Measurements from ENCODE around the gene FXN.
"Not testable (repeated sequence)": the region's sequence is repeated elsewhere in the genome, so short reads cannot be mapped to it uniquely, and the experiment has no call there.

Gene FXN

DNA sequence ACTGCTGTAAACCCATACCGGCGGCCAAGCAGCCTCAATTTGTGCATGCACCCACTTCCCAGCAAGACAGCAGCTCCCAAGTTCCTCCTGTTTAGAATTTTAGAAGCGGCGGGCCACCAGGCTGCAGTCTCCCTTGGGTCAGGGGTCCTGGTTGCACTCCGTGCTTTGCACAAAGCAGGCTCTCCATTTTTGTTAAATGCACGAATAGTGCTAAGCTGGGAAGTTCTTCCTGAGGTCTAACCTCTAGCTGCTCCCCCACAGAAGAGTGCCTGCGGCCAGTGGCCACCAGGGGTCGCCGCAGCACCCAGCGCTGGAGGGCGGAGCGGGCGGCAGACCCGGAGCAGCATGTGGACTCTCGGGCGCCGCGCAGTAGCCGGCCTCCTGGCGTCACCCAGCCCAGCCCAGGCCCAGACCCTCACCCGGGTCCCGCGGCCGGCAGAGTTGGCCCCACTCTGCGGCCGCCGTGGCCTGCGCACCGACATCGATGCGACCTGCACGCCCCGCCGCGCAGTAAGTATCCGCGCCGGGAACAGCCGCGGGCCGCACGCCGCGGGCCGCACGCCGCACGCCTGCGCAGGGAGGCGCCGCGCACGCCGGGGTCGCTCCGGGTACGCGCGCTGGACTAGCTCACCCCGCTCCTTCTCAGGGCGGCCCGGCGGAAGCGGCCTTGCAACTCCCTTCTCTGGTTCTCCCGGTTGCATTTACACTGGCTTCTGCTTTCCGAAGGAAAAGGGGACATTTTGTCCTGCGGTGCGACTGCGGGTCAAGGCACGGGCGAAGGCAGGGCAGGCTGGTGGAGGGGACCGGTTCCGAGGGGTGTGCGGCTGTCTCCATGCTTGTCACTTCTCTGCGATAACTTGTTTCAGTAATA is at the start of gene FXN:
TSS of gene FXN (plus strand) at position 315 of the 871 bp plus-strand sequence. CDS start at position 346, 31 bp downstream.
- DNase-seq, result peak; percentile 82

DNA sequence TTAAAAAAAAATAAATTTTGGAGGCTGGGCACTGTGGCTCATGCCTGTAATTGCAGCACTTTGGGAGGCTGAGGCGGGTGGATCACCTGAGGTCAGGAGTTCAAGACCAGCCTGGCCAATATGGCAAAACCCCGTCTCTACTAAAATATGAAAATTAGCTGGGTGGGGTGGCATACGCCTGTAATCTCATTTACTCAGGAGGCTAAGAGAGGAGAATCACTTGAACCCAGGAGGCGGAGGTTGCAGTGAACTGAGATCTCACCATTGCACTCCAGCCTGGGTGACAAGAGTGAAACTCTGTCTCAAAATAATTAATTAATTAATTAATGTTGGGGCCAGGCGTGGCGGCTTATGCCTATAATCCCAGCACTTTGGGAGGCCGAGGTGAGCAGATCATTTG is 48.6 kb upstream of the FXN start:
- not testable (repeated sequence) for DNase-seq

DNA sequence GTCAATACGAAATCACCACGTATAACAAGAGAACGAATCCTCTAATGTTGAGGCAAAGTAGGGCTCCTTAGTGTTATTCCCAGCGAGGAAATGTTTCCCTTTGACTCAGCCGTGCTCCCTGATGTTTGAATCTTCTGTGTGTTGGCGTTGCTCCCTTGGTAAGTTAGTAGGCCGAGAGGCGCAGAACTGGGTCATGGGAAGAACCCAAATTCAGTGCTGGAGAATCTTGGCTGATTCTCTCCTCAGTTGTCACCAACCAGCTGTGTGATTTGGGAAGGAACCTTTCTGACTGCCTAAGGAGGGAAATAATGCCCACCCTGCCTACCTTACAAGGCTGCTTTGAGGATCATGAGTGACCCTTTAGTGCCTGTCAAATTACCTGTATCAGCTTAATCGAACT is 44.1 kb upstream of the FXN start:
- DNase-seq, result no peak

DNA sequence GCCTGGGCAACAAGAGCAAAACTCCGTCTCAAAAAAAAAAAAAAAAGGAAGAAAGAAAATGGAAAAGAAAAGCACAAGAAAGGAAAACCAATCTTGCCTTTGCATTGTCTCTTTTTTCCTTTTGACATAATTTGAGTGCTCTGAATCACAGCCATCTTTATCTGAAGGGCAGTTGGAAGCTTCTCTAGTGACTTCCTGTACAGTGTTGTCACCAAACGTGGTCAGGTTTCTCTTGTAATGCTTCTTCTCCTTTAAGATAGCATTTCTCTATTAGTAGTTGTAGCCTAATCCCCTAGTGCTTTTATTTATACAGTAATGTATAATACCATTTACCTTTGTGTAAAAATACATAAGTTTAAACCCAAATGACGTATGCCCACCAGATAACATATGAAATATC is 39.8 kb upstream of the FXN start:
- DNase-seq, result no peak

DNA sequence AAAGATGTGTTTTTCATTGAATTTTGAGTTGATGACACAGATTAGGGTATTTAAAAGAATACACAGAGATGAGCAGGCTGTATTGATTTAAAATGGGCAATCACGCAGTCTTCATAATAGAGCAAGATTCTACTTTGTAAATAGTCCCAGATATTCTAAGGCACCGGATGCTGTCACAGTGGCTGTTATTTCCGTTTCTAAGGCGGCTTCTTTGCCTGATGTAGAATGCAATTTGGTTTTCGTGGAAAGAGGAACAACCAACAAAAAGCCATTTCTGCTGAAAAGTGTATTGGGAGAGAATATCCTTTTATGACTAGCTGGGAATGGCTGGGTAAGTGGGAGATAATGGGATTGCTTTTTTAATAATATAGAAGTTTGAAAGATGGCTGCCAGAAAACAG is 39.1 kb upstream of the FXN start:
- DNase-seq, result no peak

DNA sequence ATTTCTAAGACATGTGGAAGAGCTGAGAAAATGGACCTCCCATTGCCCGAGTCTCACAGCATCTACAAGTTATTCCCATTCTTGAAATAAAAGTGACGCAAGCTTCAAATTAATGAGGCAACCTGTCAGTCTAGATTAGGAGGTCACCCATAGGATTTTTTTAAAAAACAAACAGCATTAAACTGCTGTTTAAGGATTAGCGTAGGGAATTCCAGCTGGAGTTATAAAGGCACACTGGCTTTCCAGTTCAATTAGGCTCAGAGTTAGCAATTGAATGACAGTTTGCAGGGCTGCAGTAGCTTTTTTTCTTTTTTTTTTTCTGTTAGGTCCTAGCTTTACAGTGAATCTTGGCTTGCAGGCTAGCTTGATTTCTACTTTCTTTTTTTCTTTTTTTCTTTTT is 37.9 kb upstream of the FXN start:
- no peak for DNase-seq

DNA sequence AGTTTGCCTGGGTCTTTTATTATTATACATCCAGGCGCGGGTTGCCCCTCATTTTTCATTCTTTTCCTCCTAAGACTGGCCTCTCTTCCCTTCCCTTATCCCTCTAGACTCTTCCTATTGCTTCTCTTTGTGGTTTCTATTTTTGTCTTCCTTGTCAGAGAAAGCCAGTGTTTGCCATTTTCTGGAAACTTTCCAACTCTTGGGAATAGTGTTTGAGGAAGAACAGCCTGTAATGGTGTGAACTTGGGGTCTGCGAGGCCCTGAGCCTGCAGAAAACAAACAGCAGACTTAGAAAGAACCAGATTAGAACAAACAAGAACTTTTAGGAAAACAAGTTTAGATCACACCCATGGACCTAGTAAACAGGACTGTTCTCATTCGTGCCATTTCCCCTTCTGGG is 37.2 kb upstream of the FXN start:
- DNase-seq, result no peak

DNA sequence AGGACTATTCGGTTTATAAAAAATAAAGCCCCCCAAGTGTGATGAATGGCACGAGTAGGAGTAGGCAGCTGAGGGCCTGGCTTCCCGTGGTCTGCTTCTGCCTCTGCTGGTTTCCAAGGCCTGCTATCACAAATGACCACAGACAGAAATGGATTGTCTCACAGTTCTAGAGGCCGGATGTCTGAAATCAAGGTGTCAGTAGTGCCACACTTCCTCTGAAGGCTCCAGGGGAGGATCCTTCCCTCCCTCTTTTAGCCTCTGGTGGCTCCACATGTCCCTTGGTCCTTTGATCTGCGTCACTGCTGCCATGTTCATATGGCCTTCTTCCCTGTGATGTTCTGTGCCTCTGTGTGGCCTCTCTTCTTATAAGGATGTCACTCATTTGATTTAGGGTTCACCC is 36.7 kb upstream of the FXN start:
- DNase-seq, result no peak

DNA sequence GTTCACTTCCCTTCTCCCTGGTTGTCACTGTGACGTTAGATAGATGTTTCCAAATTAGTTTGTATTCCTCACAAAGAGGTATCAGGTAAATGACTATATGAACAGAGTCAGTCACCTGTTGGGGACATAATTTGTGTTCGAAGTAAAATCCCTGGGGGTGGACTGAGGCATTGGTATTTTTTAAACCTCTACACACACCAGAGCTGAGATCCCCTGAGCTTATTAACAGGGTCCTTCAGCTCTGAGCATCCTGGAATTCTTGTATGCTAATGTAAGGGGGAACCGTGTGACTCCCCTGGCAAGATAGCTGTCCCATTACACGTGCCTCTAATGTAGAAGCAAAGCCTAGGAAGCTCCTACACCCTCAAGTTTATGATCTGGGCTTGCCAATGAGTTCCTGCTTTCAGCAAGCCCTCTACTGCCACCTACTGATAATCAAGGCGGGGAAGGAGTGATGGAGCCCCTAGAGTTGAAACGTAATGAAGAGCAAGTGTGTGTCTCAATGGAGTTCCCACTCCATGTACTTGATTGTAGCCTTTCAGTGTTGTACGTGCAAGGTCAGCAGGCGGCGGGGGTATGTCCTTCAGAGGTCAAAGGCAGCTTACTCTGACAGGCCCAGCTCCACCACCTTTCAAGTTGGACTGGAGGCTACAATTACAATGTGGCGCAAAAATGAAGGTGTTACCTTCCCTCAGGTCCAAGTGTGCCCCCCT is 36.0 kb upstream of the FXN start:
- DNase-seq, result peak; percentile 77

DNA sequence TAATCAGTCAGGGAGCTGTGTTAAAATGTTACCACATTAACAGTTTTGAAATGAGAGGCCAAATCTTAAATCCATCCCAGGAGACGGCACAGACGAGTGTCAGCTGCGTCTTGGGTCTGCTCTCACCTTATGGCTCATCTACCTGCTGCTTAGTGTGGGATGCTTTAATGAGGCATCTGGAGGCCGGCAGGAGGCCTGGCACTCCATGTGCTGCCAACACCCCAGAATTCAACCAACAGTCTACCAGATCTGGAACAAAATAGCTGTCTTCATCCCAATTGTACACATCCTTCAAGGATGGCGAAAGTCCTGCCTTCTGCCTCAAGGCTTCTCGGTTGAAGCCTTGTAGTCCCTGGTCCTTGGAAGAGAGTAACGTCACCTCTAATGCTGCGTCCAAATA is 33.6 kb upstream of the FXN start:
- no peak for DNase-seq

DNA sequence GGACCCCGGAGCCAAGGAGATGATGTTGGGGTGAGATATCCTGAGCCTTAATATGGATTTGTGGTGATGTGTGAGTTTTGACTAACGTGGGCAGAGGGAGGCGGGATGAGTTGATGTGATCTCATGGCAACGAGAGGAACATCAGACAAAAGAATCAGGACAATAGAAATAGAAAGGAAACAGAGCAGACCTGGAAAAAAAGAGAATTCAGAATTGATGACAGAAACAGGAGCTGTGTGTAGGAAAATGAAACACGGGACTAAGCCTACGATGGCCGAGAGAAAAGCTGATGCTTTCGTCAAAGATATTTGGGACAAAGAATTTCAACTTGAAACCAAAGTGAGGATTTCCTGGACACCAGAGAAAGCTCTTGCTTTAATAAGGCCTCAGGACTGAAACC is 32.5 kb upstream of the FXN start:
- DNase-seq, result no peak

DNA sequence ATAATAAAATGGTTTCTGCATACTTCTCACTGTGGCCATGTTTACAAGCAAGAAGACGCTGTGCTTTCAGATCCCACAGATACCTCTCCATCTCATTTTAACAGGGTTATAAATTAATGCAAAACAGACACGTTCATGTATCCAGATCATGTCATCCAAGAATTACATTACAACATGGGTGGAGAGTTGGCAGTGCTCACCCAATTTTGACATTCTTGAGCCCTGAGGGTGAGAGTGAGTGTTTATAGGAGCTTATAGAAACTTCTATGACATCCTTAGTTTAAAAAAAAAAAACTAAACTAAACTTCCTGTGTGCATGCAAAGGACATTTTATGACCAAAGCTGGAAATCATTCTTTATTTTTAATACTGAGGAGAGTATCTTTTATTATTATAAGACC is 30.7 kb upstream of the FXN start:
- no peak for DNase-seq

DNA sequence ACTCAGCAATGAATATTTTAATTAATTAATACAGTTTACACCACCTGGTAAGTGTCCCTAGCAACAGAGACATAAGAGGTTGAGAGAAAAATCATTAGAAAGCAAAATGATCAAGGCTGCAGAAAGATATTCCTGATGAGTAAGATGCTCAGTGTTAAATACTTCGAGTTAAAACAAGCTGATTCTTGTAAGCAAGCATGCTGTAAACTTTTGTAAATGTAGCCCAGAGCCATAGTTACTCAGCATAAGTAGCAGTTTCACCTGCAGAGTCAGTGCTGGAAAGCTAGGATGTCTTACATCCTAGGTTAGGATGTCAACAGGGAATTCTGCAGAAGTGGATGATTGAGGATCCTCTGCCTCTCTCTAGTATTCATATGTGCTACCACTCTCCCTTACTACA is 25.8 kb upstream of the FXN start:
- DNase-seq, result no peak

DNA sequence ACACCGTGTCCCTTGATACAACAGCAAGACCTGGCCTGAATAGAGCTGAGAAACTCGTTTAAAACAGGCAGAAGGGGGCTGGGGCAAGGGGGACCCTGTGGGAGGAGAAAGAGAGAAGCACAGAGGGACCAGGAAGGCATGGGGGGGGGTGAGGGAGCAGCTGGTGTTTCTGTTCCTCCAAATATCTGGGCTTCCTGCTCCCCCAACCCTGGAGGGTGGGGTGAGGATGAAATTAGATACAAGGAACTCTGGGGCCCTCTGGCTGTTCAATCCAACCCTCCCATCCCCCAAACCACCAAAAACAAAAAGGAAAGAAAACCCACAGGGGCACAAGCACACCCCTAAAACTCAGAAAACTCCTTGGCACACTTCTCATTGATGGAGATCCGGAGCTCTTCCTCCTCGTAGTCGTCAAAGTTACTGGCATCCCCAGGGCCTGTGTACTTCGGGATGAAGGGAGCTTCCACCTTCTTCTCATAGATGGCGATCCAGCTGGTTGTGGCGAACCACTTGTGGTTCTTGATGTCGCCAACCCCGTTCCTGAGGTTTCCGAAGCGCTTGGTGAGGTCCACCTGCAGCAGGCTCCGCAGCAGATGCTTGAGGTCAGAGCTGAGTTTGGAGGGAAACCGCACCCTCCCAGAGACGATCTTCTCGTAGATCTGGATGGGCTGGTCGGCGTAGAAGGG is 22.7 kb upstream of the FXN start:
- no peak for DNase-seq

DNA sequence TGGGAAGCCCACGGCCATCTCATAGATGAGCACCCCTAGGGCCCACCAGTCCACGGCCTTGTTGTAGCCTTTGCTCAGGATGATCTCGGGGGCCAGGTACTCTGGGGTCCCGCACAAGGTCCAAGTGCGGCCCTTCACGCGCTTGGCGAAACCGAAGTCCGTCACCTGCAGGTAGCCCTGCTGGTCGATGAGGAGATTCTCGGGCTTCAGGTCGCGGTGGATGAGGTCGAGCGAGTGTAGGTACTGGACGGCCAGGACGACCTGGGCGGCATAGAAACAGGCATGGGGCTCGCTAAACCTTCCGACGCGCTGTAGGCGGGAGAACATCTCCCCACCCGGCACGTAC is 22.2 kb upstream of the FXN start:
- no peak for DNase-seq

DNA sequence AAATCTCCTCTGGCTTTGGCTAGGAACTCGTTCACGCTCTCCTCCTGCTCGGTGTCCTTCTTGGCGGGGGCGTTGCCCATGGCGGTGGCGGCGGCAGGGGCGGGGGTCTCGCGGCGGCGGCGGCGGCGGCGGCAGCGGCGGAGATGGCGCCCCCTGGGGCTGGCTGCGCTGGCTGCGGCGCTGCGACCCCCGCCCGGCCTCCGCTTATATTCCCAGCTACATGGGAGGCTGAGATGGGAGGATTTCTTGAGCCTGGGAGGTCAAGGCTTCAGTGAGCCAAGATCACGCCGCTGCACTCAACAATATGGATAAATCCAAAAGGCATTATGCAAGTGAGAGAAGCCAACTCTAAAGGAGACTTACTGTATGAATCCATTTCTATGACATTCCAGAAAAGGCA is 21.5 kb upstream of the FXN start, which contains the start of gene PRKACG:
TSS of gene PRKACG (minus strand) at position 101 of the 400 bp plus-strand sequence. CDS start at position 80, 21 bp downstream.
- no peak for DNase-seq

DNA sequence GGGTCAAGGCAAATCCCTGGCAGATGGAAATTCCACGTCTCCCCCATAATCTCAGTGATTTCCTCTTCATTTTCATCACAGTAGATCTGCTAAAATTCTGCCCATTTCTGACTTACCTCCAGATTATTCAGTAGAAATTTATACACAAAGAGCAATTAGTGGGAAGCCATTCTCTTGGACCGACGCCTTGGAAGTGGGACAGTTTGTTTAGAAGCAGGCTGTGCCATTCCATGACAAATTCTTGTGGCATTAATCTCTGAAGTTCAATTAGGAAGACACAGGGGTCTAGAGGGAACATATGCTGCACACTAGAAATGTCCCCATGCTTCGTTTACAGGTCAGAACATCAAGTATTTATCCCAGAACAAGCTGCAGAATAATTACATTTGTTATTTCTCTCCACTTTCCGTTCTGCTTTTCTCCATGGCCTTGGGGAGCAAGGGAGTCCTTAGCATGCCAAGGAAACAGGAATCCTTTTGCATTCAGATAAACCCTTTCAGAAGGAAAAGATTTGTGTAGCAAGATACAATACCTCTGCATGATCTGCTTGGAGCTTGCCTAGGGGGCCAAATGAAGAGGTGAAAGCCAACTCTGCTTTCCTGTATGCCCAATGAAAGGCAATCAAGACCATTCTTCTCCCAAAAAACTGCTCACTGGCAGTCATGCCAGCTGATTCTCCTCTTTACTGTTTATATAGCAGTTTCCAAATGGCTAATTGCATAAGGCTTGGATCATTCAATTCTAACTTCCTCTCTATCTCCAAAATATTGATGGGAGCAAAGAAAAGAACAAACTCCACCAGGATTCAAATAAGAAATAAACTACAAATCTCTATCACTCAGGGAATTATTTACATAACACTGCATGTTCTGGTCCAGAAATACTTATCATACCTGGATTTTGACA is 19.1 kb upstream of the FXN start:
- no peak for DNase-seq

DNA sequence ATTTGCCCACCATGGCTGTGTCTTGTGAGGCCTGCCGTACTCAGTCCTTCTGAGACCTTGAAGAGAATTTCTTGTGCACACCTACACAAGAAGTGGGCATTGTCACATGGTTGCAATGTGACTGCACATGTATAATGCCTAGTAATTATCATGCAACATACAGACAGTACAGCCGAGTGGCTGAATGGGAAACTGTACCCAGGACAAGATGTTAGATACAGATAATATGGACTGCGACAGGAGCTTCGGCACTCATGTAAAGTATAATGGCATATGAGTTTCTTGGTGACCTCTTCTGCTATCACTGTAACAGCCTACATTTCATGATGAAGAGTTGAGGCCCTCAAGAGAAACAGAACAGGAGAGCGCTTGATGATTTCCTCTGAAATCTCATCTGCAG is 16.8 kb upstream of the FXN start:
- DNase-seq, result no peak

DNA sequence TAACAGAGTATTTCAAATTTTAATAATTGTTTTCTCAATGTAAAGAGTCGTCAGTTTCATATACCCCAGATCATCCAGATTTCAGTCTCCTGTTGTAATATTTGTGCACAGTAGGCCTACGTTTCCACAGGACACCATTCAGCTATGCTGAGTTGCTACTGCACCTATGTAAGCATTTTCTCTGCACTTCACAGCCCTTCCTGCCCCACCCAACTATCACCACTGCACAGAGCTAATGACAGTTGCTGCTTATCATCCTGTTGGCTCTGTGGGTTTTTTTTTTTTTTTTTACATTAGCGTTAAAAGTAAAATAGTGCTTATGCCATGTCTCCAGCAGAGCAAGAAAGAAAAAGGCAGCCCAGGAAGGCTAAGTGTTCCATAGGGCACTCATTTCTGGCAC is 15.7 kb upstream of the FXN start:
- DNase-seq, result peak; percentile 60

DNA sequence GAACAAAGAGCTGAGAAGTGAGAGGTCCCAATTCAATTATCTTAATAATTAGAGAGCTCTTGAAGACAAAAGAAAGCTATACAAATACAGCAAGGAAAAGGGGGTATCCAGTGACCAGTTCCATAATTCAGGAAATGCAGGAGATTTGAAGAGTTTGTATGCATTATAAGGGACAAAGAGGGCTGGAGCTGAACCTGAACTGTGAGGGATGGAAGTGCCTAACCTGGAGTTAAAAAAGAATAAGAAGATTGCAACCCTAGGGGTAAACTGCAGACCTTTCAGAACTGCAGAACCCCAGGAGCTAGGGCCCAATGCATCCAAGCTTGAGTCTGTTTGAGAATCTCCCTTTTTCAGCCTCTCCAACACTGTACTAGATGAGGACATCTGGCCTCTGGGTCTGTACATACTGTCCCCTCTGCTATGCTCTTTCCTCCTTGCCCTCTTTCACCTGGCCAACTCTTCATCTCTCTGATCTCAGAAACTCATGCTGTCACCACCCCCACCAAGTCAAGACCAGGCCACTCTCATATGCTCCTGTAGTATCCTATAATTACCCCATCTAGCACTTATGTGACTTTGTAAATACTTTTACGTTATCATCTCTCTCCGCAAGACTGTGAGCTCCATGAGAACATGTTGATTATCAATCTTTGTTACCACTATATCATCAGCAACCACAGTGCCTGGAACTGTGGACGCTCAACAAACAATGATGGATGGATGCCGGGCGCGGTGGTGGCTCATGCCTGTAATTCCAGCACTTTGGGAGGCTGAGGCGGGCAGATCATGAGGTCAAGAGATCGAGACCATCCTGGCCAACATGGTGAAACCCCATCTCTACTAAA is 15.0 kb upstream of the FXN start:
- no peak for DNase-seq

DNA sequence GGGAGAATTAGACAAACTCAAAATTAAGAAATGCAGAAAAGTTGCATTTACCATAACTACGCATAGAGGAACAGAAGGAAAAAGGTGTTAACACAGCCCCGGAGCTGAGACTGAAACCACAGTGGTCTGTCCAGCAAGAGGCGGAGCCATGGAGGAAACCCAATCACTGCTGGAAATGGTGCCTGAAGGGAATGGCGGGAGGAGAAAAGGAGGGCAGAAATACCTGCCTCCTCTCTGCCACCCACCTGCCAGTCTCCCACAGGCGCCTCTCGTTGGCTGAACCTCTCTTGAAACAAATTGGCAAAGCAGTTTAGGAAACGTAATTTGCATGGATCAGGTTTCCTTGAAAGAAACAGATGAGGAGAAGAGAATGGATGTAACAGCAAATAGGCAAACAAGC is 11.9 kb upstream of the FXN start:
- DNase-seq, result no peak
